Subcutaneous abdominal adipose tissue (tissue), 5 donors: ENCODE results near the gene SRSF1.
"Not testable (repeated sequence)": the region's sequence is repeated elsewhere in the genome, so short reads cannot be mapped to it uniquely, and the experiment has no call there.

ENCODE experiments used
- H3K27ac ChIP-seq: one replicate; pipeline ENCODE4 v1.7.0; 2013; ENCODE audit warnings: low read depth, mild to moderate bottlenecking, inconsistent platforms, low read length, moderate library complexity
- H3K27me3 ChIP-seq, 5 donors: one replicate each; pipeline ENCODE4 v1.7.0; 2013; ENCODE audit warnings: low read length in 5 of 5, inconsistent platforms in 1 of 5; ENCODE audit not compliant: control insufficient read depth in 5 of 5, insufficient read depth in 4 of 5
- H3K36me3 ChIP-seq, 5 donors: one replicate each; pipeline ENCODE4 v1.7.0; 2013; ENCODE audit warnings: low read length in 5 of 5; ENCODE audit not compliant: control insufficient read depth in 5 of 5, insufficient read depth in 5 of 5
- H3K4me1 ChIP-seq, 5 donors: one replicate each; pipeline ENCODE4 v1.7.0; 2013; ENCODE audit warnings: low read length in 5 of 5, mild to moderate bottlenecking in 3 of 5, moderate library complexity in 1 of 5; ENCODE audit not compliant: control insufficient read depth in 5 of 5, insufficient read depth in 5 of 5
- H3K4me3 ChIP-seq, 5 donors: one replicate each; pipeline ENCODE4 v1.7.0; 2013; ENCODE audit warnings: low read length in 5 of 5, low read depth in 1 of 5
- H3K9ac ChIP-seq, 5 donors: one replicate each; pipeline ENCODE4 v1.7.0; 2013; ENCODE audit warnings: low read length in 5 of 5, mild to moderate bottlenecking in 4 of 5, moderate library complexity in 3 of 5
- H3K9me3 ChIP-seq, 5 donors: one replicate each; pipeline ENCODE4 v1.7.0; 2013; ENCODE audit warnings: low read length in 5 of 5; ENCODE audit not compliant: control insufficient read depth in 5 of 5
- donor health status: healthy.
- donor health status: healthy.
- donor health status: healthy.
- donor health status: healthy.
- donor health status: healthy.

SRSF1 gene

DNA sequence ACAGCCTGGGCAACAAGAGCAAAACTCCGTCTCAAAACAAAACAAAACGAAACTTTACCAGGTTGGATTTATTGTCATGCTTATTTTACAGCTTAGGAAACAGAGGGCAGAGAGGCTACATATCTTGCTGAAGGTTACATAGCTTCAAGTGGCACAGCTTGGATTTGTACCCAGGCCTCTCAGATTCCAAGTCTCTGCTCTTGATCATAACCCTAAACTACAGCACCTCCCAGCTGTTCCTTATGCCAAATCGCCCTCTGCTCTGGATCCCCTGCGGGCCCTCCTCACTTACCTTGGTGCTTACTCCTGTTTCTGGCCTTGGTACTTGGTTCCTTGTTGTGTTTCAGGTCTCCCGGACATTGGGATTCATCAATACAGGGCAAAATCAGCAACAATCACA lies 40.2 kb downstream of the SRSF1 start:
- Histone ChIP-seq H3K9ac (no peak overlapping the region), H3K36me3 (peaks cover 0 to 5% (median 3%) of the 10 kb centered on the region in 5 donors), H3K27me3 (no peaks in the 10 kb centered on the region), H3K4me1 (peaks cover 0 to 11% (median 7%) of the 10 kb centered on the region in 5 donors), H3K27ac (no peak overlapping the region), H3K9me3 (no peaks in the 10 kb centered on the region), H3K4me3 (no peak overlapping the region)

DNA sequence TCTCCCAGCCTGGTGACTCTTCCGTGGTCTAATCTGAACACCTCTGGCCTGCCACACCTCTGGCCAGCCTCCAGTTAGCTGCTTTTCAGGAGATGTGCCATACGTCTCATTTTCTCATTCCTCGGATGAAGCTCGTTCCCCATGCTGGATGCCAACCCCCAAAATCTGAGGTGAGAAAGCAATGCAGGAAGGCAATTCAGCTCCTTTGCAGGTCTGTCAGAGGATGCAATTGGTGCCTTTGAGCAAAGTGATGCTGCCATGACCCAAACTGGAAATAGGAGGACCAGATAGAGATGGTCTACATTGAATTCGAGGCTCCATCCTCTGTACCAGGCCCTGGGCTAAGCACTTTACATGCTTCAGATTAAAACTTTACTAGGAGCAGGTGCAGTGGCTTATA lies 40.8 kb downstream of the SRSF1 start:
- peaks cover 0 to 11% (median 7%) of the 10 kb centered on the region in 5 donors for H3K4me1 ChIP-seq
- H3K4me3 ChIP-seq, result no peak overlapping the region
- no peak overlapping the region for H3K9ac ChIP-seq
- no peak overlapping the region for H3K27ac ChIP-seq
- H3K36me3 ChIP-seq, result no peaks in the 10 kb centered on the region
- H3K27me3 ChIP-seq, result no peaks in the 10 kb centered on the region
- no peaks in the 10 kb centered on the region for H3K9me3 ChIP-seq

- H3K4me1 ChIP-seq, result peaks cover 0 to 11% (median 7%) of the 10 kb centered on the region in 5 donors
- no peaks in the 10 kb centered on the region for H3K9me3 ChIP-seq
- H3K27ac ChIP-seq, result no peak overlapping the region
- H3K27me3 ChIP-seq, result no peaks in the 10 kb centered on the region
- no peak overlapping the region for H3K4me3 ChIP-seq
- no peaks in the 10 kb centered on the region for H3K36me3 ChIP-seq
- H3K9ac ChIP-seq, result no peak overlapping the region
Measured at GRCh38 chr17:57965521-57966160, 41.4 kb downstream of the SRSF1 start.

GRCh38 chr17:57963149-57963511 lies 43.9 kb downstream of the SRSF1 start:
- Histone ChIP-seq H3K27ac (no peak overlapping the region), H3K36me3 (no peaks in the 10 kb centered on the region), H3K4me3 (no peak overlapping the region), H3K27me3 (no peaks in the 10 kb centered on the region), H3K9me3 (no peaks in the 10 kb centered on the region), H3K9ac (no peak overlapping the region), H3K4me1 (peaks cover 0 to 11% (median 7%) of the 10 kb centered on the region in 5 donors)

DNA sequence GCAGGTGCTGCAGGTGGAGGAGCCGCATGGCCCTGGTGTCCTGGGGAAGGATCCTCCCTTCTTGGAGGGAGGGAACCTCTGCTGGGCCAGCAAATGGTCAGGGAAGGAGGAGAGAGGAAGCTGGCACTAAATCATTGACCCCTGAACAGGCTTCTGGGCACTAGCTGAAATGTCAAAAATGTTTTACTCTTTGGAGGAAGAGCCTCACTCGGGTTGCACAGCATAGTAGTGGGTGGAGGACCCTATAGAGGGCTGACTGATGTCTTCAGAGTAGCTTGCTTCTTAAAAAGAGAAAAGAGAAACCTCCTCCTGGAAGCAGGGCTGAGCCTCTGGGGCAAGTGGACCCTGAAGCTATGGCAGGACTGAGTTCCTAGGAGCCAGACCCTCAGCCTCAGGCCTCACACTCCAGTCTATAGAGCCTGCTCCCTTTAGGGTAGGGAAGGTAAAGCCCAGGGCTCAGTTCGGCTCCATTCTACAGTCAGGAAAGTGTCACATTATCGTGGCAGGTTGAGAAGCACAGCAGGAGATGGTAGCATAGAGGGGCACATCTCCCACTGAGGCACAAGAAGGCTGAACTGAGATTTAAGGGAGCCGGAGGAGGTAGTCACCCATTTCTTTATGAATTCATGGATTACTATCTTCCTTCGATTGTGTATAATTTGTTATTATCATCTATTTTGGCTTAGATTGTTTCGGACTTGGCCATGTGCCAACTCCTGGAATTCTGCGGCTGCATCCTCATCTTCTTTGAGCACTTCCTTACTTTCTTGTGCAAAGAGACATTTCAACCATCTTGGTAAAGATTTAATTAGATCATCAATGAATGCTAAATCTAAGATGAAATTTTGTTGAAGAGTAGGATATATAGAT lies 44.5 kb downstream of the SRSF1 start:
- Histone ChIP-seq H3K4me1 (peaks cover 0 to 11% (median 7%) of the 10 kb centered on the region in 5 donors), H3K27ac (no peak overlapping the region), H3K9ac (no peak overlapping the region), H3K9me3 (no peaks in the 10 kb centered on the region), H3K27me3 (no peaks in the 10 kb centered on the region), H3K4me3 (no peak overlapping the region), H3K36me3 (no peaks in the 10 kb centered on the region)

DNA sequence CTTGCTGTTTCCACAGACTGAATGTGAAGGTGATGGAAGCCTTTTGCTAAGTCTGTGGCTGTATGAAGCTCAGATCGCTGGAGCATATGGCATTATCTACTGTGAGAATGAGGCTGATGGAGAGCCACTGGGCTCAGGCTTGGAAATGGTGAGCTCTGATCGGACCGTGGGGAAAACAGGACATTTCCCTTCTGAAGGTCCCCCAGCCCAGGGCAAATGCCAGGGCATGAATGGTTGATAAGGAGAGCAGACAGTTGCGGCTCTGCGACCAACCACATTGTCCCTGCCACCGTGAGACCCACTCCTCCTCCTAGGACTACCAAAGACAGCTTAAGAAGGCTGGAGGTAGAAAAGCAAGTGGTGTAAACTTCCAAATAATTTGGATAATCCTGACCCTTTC lies 47.1 kb downstream of the SRSF1 start:
- no peak overlapping the region for H3K27ac ChIP-seq
- H3K27me3 ChIP-seq, result no peaks in the 10 kb centered on the region
- H3K4me1 ChIP-seq, result peaks cover 3 to 19% (median 17%) of the 10 kb centered on the region in 5 donors
- H3K4me3 ChIP-seq, result no peak overlapping the region
- no peak overlapping the region for H3K9ac ChIP-seq
- no peaks in the 10 kb centered on the region for H3K36me3 ChIP-seq
- no peaks in the 10 kb centered on the region for H3K9me3 ChIP-seq

DNA sequence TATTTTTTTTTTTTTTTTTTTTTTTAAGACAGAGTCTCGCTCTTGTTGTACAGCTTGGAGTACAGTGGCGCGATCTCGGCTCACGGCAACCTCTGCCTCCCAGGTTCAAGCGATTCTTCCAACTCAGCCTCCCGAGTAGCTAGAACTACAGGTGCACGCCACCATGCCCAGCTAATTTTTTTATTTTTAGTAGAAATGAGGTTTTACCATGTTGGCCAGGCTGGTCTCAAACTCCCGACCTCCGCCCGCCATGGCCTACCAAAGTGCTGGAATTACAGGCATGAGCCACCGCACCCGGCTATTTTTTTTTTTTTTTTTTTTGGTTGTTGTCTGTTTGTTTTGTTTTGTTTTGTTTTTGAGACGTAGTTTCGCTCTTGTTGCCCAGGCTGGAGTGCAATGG lies 48.7 kb downstream of the SRSF1 start:
- H3K9ac ChIP-seq, H3K27ac ChIP-seq, H3K36me3 ChIP-seq, H3K4me3 ChIP-seq, H3K27me3 ChIP-seq, H3K9me3 ChIP-seq: not testable (repeated sequence)
- peaks cover 7 to 29% (median 27%) of the 10 kb centered on the region in 5 donors for H3K4me1 ChIP-seq

DNA sequence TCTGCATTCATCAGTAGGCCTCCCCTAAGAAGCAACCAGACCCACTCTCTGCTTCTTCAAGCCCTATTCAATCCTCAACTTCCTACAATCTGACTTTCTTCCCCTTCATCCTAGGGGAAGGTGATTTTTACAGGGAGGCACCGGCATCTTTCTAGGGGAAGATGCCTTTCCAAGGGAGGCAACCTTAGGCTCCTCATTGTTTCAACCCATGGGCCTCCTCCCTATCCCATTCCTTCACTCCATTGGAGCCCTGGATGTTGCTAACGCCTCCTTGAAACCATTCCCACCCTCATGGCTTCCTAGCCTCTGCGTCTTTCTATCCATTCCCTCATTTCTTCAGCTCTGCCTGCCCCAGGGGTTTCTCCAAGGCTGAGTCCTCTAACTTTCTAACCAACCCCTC lies 49.2 kb downstream of the SRSF1 start:
- Histone ChIP-seq H3K27me3 (no peaks in the 10 kb centered on the region), H3K4me1 (peaks cover 7 to 33% (median 32%) of the 10 kb centered on the region in 5 donors), H3K9ac (no peak overlapping the region), H3K9me3 (no peaks in the 10 kb centered on the region), H3K36me3 (no peaks in the 10 kb centered on the region), H3K4me3 (no peak overlapping the region), H3K27ac (no peak overlapping the region)

- no peaks in the 10 kb centered on the region for H3K27me3 ChIP-seq
Measured at GRCh38 chr17:57957120-57957850, 49.8 kb downstream of the SRSF1 start.

More at GRCh38 chr17:57957120-57957850, 49.8 kb downstream of the SRSF1 start:
- Histone ChIP-seq H3K4me1 (peaks cover 8 to 35% (median 30%) of the 10 kb centered on the region in 5 donors), H3K9ac (no peak overlapping the region), H3K4me3 (no peak overlapping the region), H3K27ac (no peak overlapping the region), H3K9me3 (no peaks in the 10 kb centered on the region), H3K36me3 (no peaks in the 10 kb centered on the region)
